Measurements from ENCODE around the gene CRTC1.

CRTC1 gene

DNA sequence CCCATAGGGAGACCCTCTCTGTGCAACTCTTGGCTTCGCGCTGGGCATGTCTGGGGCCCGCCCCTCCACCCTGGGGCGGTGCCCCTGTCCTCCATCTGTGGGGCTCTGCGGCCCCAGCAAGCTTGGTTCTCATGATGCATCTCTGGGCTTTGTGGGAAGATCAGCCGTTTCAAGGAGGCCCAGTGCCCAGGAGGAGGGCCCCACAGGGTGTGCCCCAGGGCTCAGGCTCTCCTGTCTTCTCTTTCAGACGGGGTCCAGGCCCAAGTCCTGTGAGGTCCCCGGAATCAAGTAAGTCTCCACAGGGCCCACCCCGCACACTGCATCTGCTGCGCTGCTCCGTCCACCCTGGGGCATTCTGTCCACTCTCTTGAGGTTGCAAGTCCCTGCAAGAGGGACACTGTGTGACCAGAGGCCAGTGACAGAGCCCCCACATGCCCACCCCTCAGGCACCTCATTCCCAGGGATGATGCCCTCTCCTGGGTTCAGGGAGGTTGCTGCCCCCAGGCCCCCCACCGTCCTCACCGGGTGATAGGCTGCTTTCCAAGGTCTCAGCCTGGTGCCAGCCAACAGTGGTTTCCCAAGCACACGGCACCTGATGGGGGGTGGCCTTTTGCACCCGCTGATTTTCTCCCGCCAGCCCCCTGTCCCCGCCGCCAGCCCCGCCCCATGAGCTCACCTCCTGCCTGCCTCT is 76.0 kb downstream of the CRTC1 start:
- no peak overlapping the region for H3K9ac ChIP-seq
- peaks cover 37% of the 10 kb centered on the region for H3K4me1 ChIP-seq

DNA sequence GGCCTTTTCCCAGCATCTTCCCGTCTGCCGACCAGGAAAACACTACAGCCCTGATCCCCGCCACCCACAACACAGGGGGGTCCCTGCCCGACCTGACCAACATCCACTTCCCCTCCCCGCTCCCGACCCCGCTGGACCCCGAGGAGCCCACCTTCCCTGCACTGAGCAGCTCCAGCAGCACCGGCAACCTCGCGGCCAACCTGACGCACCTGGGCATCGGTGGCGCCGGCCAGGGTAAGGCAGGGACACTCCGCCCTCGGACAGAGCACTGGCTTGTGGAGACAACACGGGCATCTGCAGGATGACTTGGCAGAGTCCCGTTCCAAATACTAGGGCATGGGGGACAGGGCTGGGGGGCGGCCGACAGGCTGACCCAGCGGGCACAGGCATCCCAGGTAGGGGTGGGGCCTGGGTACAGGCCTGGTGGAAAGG is 76.5 kb downstream of the CRTC1 start:
- Histone ChIP-seq H3K4me2 (ENCODE audit: low read length) (no peak overlapping the region), H3K79me2 (no peaks in the 10 kb centered on the region)

More for the DNA sequence above, 76.0 kb downstream of the CRTC1 start:
- Histone ChIP-seq H3K27ac (no peak overlapping the region), H3K4me3 (ENCODE audit: low read depth, low read length) (no peak overlapping the region), H3K9me3 (ENCODE audit: control insufficient read depth, low read length) (no peaks in the 10 kb centered on the region), H3K36me3 (ENCODE audit: control insufficient read depth, insufficient read depth, low read length) (no peaks in the 10 kb centered on the region), H3K27me3 (ENCODE audit: control insufficient read depth, insufficient read depth, low read length) (no peaks in the 10 kb centered on the region), H2AFZ (no peak overlapping the region), H3K79me2 (no peaks in the 10 kb centered on the region), H3K4me2 (ENCODE audit: low read length) (no peak overlapping the region)
- TF ChIP-seq, protein P1, sequence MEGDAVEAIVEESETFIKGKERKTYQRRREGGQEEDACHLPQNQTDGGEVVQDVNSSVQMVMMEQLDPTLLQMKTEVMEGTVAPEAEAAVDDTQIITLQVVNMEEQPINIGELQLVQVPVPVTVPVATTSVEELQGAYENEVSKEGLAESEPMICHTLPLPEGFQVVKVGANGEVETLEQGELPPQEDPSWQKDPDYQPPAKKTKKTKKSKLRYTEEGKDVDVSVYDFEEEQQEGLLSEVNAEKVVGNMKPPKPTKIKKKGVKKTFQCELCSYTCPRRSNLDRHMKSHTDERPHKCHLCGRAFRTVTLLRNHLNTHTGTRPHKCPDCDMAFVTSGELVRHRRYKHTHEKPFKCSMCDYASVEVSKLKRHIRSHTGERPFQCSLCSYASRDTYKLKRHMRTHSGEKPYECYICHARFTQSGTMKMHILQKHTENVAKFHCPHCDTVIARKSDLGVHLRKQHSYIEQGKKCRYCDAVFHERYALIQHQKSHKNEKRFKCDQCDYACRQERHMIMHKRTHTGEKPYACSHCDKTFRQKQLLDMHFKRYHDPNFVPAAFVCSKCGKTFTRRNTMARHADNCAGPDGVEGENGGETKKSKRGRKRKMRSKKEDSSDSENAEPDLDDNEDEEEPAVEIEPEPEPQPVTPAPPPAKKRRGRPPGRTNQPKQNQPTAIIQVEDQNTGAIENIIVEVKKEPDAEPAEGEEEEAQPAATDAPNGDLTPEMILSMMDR (IDR thresholded peaks at IDR 0.05) = no peak

DNA sequence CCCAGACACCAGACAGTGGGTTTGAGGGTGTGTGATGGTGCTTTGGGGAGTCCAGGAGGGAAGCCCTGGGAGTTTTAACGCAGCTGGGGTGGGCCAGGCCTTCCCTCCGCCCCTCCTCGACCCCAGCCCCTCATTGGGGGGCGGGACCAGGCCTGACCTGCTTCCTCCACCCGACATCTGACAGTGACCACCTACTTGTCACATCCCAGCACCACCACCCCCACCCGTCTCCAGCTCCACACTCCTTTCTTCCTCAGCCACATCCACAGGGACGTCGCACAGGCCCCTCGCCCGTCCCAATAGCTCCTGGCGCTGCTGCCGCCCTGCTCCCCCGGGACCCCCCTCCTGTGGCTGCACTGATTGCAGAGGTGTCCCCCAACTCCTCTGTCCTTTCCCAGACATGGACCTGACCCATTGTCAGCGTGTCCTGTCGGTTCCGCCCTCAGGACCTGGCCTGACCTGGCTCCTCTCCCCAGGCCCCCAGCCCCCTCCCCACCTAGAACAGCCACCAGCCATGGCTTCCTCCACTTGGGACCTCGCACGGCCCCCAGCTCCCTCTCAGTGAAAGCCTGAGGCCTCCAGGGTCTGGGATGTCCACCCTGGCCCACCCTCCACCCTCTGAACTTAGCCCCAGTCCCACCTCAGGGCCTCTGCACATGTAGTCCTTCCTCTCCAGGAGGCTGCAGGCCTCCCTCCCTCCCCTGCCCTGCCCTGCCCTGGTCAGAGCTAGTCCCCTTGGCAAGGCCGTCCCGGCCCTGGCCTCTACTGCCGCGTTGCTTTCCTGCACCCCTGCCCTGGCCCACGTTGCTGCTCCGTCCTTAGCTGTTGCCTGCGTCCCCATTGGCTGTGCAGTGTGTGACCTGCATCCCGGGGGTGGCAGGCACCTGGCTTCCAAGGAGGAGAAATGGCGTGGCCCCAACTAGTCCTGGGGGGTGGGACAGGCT is 77.2 kb downstream of the CRTC1 start:
- no peaks in the 10 kb centered on the region for H3K27me3 ChIP-seq (ENCODE audit: control insufficient read depth, insufficient read depth, low read length)
- no peak overlapping the region for H2AFZ ChIP-seq
- no peaks in the 10 kb centered on the region for H3K9me3 ChIP-seq (ENCODE audit: control insufficient read depth, low read length)
- peaks cover 47% of the 10 kb centered on the region for H3K4me1 ChIP-seq
- no peaks in the 10 kb centered on the region for H3K79me2 ChIP-seq
- TF ChIP-seq, protein P1 (IDR thresholded peaks at IDR 0.05) = no peak
- no peaks in the 10 kb centered on the region for H3K36me3 ChIP-seq (ENCODE audit: control insufficient read depth, insufficient read depth, low read length)
- H3K9ac ChIP-seq = no peak overlapping the region
- H3K4me2 ChIP-seq (ENCODE audit: low read length) = no peak overlapping the region
- no peak overlapping the region for H3K27ac ChIP-seq
- no peak overlapping the region for H3K4me3 ChIP-seq (ENCODE audit: low read depth, low read length)

More for the DNA sequence above, 76.5 kb downstream of the CRTC1 start:
- H3K9ac ChIP-seq = no peak overlapping the region
- H3K9me3 ChIP-seq (ENCODE audit: control insufficient read depth, low read length) = no peaks in the 10 kb centered on the region
- TF ChIP-seq, protein P1 (IDR thresholded peaks at IDR 0.05) = no peak
- no peak overlapping the region for H3K27ac ChIP-seq
- H3K4me1 ChIP-seq = peaks cover 43% of the 10 kb centered on the region
- no peak overlapping the region for H2AFZ ChIP-seq
- H3K4me3 ChIP-seq (ENCODE audit: low read depth, low read length) = no peak overlapping the region
- no peaks in the 10 kb centered on the region for H3K27me3 ChIP-seq (ENCODE audit: control insufficient read depth, insufficient read depth, low read length)
- no peaks in the 10 kb centered on the region for H3K36me3 ChIP-seq (ENCODE audit: control insufficient read depth, insufficient read depth, low read length)

DNA sequence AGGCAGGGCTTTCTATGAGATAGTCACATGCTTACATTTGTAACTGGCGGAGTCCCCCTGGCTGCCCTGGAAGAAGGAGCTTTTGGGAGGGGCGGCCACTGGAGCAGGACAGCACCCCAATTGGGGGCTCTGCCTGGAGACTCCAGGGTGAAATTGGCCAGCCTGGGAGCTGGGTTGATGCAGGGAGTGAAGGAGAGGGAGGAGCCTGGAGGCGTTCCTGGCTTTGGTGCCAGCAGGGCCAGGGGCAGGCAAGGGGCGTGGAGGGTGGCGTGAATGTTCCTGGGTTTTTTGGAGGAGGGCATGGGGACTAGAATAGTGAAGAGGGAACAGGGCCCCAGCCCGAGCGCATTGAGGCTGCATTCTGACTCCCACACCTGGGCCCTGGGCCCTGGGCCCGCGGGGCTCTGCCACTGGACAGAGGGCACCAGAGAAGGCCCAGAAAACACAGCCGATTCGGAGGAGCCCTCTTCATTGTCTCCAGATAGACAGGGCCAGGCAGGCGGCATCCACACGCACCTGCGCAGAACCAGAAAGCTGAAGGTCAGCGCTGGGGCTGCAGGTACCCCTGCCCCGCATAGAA is 78.1 kb downstream of the CRTC1 start:
- Histone ChIP-seq H3K36me3 (ENCODE audit: control insufficient read depth, insufficient read depth, low read length) (no peaks in the 10 kb centered on the region), H3K9ac (no peak overlapping the region)

More for the DNA sequence above, 78.1 kb downstream of the CRTC1 start:
- Histone ChIP-seq H3K4me1 (peaks cover 43% of the 10 kb centered on the region), H3K79me2 (no peaks in the 10 kb centered on the region), H3K9me3 (ENCODE audit: control insufficient read depth, low read length) (no peaks in the 10 kb centered on the region), H3K27me3 (ENCODE audit: control insufficient read depth, insufficient read depth, low read length) (no peaks in the 10 kb centered on the region), H3K4me2 (ENCODE audit: low read length) (peak overlapping the region; percentile 2), H3K27ac (peak overlapping the region; percentile 97), H2AFZ (no peak overlapping the region), H3K4me3 (ENCODE audit: low read depth, low read length) (no peak overlapping the region)
- TF ChIP-seq, protein P1 (IDR thresholded peaks at IDR 0.05) = no peak
